GM21576 (cell line): ENCODE data around the gene OPTC.

Experiments used
- ATAC-seq: cut with Tn5 transposase; IDR thresholded peaks from one replicate; pipeline ENCODE4 v1.9.1; 2021; ENCODE audit warnings: mild to moderate bottlenecking, moderate library complexity; ENCODE audit not compliant: unreplicated experiment

The OPTC gene

DNA sequence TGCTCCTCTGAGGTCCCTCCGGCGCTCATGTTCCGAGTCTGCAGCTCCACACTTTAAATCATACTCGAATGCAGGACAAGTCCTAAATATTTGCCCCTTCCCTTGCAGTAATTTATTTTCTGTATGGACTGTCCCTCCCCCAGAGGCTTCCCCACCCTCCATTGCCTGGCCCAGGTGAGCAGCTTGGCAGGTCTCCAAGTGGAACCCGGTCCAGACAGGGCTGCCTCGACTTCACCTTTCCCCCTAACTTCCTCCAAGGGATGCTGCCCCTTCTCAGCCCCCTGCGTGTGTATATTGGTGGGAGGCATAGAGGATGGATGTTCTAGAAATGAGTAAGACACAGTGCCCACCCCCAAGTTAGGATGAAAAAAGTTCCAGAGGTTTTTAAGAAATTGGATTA is 5.4 kb upstream of the OPTC start:
- ATAC-seq, result no peak

DNA sequence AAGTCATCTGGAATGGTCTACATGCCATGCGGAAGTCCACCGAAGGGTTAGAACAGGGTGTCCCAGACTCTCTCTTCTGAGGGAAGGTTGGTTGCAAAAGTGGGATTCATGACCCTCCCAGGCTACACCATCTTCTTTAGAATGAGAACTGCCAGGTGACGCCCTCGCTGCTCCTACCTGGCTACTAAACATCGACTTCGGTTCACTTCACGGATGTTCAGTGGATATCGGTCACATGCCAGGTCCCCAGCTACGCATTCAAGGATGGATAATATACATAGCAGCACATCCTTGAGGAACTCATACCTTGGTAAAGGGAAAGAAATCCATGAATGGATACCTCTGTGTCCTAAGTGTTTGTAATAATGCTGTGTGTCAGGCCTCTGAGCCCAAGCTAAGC is 3.3 kb upstream of the OPTC start:
- ATAC-seq, result no peak

- no peak for ATAC-seq
Measured at GRCh38 chr1:203491664-203492063, 2.3 kb upstream of the OPTC start.

DNA sequence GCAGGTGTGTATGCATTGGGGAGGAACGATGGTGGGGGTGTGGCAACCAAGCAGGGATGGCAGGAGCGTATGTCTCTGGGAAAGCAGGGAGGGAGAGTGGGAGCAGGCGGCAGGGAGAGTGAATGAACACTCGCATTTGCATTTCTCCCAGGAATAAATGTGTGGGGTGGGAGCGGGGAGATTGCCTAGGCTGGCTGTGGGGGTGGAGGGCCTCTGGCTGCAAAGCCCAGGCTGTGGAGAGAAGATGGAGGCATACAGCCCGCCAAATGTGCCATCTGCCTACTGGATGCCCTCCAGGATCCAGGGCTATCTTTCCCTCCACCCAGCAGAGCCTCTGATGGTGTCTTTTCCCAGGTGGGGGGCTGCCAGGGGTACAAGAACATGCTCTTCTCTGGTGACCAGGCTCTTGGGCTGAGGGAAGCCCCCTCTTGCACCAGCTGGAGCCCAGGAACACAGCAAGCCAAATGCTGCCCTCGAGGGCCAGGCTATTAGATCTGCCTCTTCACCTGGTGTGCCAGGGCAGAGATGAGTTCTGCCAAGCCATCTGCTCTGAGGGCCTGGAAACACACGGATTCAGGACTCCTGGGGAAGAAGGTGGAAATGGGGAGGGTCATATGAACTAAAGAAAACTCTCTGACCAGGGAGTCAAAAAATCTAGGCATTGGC is 1.7 kb upstream of the OPTC start:
- ATAC-seq, result no peak

GRCh38 chr1:203492748-203493130 is 1.2 kb upstream of the OPTC start:
- no peak for ATAC-seq

DNA sequence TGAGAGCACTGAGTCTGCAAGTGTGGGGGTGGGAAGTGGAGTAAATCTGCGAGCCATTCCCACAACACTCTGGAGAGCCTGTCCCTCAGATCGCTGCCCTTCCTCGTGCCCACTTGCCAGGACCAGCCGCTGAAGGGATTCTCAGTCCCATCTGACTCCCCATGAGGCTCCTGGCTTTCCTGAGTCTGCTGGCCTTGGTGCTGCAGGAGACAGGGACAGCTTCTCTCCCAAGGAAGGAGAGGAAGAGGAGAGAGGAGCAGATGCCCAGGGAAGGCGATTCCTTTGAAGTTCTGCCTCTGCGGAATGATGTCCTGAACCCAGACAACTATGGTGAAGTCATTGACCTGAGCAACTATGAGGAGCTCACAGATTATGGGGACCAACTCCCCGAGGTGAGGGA is 1.9 kb downstream of the OPTC start:
- ATAC-seq, result no peak

DNA sequence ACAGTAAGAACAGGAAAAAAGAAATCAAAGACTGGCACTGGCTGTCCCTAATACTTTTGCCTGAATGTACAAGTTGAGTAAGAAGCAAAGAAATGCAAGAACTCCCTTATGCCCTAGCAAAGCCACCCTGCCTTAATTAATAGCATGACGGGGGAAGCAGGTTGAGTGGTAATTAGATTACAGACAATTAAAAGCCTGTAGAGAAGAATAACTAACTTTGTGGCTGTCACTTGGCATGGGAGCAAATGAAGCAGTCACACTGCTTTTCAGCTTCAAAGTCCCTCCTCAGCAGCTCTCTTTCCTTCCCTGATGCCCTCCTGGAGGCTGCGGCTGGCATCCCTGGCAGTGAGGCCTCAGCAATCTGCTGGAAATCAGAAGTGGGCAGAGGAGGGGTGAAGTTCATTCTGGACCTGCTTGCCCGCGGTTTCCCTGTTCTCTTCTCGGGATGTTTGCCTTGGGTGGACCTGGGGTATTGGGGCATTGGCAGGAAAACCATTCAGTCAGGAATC is 3.4 kb downstream of the OPTC start:
- ATAC-seq, result no peak

DNA sequence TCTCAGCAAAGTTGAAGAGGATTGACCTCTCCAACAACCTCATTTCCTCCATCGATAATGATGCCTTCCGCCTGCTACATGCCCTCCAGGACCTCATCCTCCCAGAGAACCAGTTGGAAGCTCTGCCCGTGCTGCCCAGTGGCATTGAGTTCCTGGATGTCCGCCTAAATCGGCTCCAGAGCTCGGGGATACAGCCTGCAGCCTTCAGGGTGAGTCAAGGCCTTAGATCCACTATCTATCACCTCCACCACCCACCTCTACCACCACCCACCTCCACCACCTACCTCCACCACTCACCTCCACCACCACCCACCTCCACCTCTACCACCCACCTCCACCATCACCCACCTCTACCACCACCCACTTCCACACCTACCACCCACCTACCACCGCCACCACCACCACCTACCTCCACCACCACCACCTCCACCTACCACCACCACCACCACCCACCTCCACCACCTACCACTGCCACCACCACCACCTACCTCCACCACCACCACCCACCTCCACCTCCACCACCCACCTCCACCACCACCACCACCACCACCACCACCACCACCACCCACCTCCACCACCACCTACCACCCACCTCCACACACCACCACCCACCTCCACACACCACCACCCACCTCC is 5.8 kb downstream of the OPTC start:
- no peak for ATAC-seq

GRCh38 chr1:203500279-203500678 is 6.3 kb downstream of the OPTC start:
- no peak for ATAC-seq

DNA sequence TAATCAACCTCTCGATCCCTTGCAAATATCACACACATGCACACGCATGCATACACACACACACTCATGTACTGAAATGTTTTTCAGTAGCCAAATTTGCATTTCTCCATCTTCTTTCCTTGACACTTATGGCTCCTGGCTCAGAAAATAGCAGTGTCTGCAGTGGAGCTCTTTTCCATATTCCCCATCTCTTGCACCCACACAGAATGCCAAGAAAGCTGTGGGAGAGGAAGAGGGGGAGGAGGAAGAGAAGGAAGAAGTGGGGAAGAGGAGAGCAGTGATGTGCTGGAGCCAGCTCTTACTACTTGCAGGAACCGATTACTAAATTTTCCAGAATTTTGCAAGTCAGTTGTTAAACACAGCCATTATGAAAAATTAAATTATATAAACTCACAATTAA is 9.9 kb downstream of the OPTC start:
- ATAC-seq, result no peak

DNA sequence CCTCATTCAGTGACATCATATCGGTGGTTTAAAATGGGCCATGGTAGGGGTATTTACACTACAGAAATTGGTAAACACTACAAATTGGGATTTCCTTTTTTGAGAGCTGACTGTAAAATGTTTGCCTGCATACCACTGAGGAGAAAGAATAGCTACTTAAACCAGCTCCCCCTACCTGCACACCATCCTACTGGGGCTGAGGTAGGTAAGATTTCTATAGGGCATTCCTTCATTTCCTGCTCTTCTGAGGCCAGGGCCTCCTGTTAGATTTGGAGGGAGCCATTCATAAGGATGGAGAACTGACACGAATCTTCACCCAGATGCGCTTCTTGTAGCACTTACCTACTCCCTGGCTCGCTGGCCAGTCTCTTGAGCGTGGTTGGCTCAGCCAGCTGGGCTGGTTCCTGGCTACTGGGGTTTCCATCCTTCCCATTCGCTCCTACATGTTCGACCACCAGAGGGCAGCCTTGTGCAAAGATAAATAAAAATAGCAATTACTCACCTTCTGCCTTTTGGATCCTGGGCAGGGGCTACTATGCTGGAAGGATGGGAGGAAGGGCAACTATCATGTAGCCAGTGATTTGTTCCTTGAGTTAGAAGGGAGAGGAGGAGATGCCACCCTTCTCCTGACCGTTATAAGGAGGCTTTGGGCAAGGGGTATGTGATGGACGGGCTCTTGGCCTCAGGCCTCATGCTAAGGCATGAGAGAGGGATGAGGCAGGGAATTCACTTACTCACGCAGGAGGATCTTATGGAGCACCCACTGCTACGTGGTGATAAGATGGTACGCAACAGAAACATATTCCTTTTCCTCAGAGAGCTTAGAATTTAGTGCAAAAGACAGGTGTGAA is 10.7 kb downstream of the OPTC start:
- no peak for ATAC-seq

DNA sequence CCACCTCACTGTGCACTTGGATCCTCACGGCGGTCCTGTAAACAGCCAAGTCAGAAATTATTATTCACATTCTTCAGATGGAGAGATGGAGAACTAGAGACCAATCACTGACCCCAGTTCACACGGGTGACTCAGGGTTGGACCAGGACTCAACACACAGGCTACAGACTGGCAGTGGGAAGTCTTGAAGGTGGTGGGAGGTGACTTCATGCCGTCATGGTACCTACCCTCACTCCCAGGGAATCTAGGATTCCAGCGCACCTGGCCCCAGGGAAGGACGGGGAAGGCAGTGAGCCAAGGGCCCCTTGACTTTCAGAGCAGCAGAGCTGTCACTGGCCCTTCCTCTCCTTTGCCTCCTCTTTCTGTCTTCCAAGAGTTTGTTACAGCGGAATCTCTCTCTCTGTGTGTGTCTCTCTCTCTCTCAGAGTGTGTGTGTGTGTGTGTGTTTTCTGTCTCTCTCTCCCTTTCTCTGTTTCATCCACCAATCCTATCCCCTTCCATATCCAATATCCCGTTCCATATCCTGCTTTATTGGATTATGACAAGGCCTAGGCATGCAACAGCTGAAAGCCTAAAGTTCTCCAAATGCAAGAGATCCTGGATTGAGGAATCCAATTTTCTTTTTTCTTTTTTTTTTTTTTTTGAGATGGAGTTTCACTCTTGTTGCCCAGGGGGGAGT is 11.7 kb downstream of the OPTC start:
- ATAC-seq, result no peak

- ATAC-seq, result no peak
Measured at GRCh38 chr1:203506858-203507626, 13.1 kb downstream of the OPTC start.

- no peak for ATAC-seq
Measured at GRCh38 chr1:203507759-203508158, 13.8 kb downstream of the OPTC start.

DNA sequence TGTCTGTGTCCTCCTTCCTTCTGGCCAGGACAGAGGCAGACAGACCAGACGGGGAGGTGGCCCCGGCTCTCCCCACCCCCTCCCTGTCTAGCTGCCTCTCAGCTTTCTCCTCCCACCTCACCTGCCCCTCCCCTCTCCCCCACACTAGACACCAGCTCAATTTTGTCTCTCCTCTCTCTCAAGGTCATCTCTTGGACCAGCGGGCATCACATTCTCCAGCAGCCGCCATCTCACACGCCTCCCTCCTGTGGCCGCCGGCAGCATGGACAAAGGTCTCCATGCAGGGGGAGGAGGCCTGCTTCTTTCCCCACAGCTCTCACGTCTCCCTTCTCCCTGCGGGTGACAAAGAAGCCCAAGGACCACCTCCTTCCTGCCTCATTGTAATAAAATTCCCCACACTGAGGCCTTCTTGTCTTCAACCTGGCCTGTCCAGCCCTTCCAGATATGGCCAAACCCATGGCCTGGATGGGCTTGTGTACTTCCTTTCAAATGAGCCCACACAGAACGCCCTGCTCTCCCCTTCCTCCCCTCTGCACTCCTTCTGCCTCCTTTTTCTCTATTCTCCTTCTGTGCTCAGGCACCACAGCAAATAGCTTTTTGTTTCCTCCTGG is 14.6 kb downstream of the OPTC start:
- ATAC-seq, result no peak

DNA sequence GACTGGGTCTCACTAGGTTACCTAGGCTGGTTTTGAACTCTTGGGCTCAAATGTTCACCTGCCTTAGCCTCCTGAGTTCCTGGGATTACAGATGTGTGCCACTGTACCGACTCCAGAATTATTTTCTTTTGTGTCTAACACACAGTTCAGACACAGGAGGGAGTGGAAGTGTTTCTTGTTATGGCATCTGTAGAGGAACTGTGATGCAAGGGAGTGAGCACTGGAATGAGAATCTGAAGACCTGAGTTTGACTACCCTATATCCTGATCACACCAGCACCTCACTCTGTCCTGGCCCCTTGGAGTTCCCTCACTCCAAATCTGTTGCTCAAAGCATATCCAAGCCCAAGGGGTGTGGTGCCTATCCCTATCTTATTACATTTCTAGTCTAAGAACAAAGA is 15.2 kb downstream of the OPTC start:
- ATAC-seq, result no peak

DNA sequence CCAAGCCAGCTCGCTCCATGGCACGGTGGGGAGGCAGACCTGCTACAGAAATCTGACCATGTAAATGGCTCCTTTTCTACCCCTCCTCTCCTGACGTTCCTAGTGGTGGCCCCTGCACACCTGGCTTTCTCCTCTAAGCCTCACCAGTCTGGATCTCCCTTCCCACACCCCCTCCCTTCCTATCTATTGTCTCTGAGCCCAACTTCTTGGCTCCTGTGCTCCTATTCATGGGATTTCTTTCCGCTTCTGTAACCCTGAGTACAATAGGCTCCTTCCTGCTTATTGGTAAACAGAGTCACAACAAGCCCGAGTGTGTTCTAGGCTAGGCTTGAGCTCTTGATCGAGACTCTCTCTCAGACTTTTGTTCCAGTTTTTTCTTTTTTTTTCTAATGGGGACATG is 17.6 kb downstream of the OPTC start:
- ATAC-seq, result no peak

DNA sequence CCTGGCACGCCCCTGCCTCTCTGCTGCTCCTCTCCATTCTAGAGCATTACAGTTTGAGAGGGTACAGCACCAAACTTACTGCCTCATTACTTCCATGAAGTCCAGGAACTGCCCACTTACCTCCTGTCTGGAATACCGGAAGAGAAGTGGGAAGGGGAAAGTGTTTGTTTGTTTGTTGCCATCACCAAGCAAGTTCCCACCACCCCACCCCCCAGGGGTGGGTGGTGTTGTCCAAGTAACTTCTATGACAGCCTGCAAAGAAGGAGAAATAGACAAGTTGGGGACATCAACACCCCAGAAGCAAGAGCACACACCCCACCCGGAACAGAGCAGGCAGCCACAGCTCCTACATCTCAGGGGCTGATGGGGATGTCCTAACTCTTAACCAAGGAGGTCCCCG is 18.0 kb downstream of the OPTC start:
- ATAC-seq, result no peak

DNA sequence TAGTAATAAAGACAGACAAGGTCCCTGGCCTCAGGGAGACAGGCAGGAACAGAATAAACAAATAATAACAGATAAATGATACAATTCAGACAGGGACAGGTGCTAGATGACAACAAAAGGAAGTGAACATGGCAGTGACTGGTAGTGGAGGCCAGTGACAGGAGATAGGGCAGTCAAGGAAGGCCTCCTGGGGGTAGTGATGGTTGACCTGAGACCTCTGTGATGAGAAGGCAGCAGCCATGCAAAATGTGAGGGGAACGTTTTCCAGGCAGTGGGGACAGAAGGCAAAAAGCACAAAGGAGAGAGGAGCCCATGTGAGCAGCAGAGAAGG is 18.5 kb downstream of the OPTC start:
- no peak for ATAC-seq

- ATAC-seq, result no peak
Measured at GRCh38 chr1:203512848-203513584, 19.1 kb downstream of the OPTC start.
